IPS-20b (cell line): ENCODE measurements around the gene TRIM48.
"Not testable (repeated sequence)": the region's sequence is repeated elsewhere in the genome, so short reads cannot be mapped to it uniquely, and the experiment has no call there.

Source experiments
- H3K27ac ChIP-seq: one replicate; pipeline ENCODE4 v1.5.1; 2013; ENCODE audit warnings: low read length
- H3K27me3 ChIP-seq: 2 replicates; pipeline ENCODE4 v1.6.1; 2013; ENCODE audit warnings: mild to moderate bottlenecking, low read length, inconsistent platforms; ENCODE audit not compliant: insufficient read depth
- H3K36me3 ChIP-seq: 2 replicates; pipeline ENCODE4 v1.6.1; 2013; ENCODE audit warnings: low read depth, mild to moderate bottlenecking, inconsistent platforms, low read length, moderate library complexity; ENCODE audit not compliant: insufficient read depth
- H3K4me1 ChIP-seq: 2 replicates; pipeline ENCODE4 v1.6.1; 2013; ENCODE audit warnings: mild to moderate bottlenecking, control low read depth, inconsistent platforms, low read length, moderate library complexity; ENCODE audit not compliant: insufficient read depth
- H3K4me3 ChIP-seq: 2 replicates; pipeline ENCODE4 v1.5.1; 2013; ENCODE audit warnings: mild to moderate bottlenecking, low read length, inconsistent platforms
- H3K9ac ChIP-seq: 2 replicates; pipeline ENCODE4 v1.6.1; 2013; ENCODE audit warnings: low read depth, mild to moderate bottlenecking, inconsistent platforms, low read length, moderate library complexity
- H3K9me3 ChIP-seq: 2 replicates; pipeline ENCODE4 v1.6.1; 2013; ENCODE audit warnings: mild to moderate bottlenecking, low read depth, low read length, inconsistent platforms; ENCODE audit not compliant: insufficient read depth

TRIM48 gene, protein sequence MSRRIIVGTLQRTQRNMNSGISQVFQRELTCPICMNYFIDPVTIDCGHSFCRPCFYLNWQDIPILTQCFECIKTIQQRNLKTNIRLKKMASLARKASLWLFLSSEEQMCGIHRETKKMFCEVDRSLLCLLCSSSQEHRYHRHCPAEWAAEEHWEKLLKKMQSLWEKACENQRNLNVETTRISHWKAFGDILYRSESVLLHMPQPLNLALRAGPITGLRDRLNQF

GRCh38 chr11:55261855-55262254 is at the start of gene TRIM48:
TRIM48 (plus strand) TSS chr11:55262155; CDS start chr11:55262268, 113 bp downstream.
- H3K4me3 ChIP-seq, H3K36me3 ChIP-seq, H3K27me3 ChIP-seq, H3K9ac ChIP-seq, H3K4me1 ChIP-seq, H3K27ac ChIP-seq: not testable (repeated sequence)
- H3K9me3 ChIP-seq = peaks cover 87% of the 10 kb centered on the region

DNA sequence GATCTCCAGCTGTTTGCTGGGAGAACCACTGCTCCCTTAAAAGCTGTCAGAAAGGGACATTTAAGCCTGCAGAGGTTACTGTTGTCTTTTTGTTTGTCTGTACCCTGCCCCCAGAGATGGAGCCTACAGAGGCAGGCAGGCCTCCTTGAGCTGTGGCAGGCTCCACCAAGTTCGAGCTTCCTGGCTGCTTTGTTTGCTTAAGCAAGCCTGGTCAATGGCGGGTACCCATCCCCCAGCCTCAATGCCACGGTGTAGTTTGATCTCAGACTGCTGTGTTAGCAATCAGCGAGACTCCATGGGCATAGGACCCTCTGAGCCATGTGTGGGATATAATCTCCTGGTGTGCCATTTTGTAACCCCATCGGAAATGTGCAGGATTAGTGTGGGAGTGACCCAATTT is 23.6 kb upstream of the TRIM48 start:
- not testable (repeated sequence) for H3K9ac ChIP-seq, H3K27me3 ChIP-seq, H3K4me3 ChIP-seq, H3K4me1 ChIP-seq, H3K27ac ChIP-seq, H3K36me3 ChIP-seq
- peaks cover 75% of the 10 kb centered on the region for H3K9me3 ChIP-seq

DNA sequence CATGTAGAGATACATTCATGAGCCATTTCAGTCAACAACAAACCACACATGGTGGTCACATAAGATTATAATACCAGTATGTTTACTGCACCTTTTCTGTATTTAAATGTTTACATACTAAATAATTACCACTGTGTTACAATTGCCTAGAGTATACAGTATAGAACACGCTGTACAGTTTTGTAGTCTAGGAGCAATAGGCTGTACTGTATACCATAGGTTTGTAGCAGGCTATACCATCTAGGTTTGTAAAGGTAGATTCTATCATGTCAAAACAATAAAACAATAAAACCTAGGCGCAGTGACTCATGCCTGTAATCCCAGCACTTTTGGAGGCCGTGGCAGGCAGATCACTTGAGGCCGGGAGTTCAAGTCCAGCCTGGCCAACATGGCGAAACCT is 1.1 kb downstream of the TRIM48 start:
- Histone ChIP-seq H3K4me1 (no peaks in the 10 kb centered on the region), H3K36me3 (no peaks in the 10 kb centered on the region), H3K9me3 (peaks cover 84% of the 10 kb centered on the region), H3K27ac (no peak overlapping the region), H3K4me3 (no peak overlapping the region), H3K27me3 (no peaks in the 10 kb centered on the region), H3K9ac (no peak overlapping the region)
